Pulmonary artery endothelial cell (primary cell): Measurements from ENCODE around the gene TMC2. TPM values are rescaled to one million over a fixed set of nuclear protein-coding genes. Genes with fewer than 3 reads are reported as not detected.
"Not testable (repeated sequence)": the region's sequence is repeated elsewhere in the genome, so short reads cannot be mapped to it uniquely, and the experiment has no call there.

Experiments
- DNase-seq: peaks from one replicate; pipeline ENCODE4 v3.0.0-alpha.2; 2011; ENCODE audit warnings: low read depth, low spot score
- total RNA-seq: library from RNA; depleted of rRNA; stranded (reverse); fragments of >200 nt; gene quantifications from 2 replicates; pipeline ENCODE4 v1.2.3, GENCODE V29; 2014

The TMC2 gene
- total RNA-seq, 1 donor from 2014 or later, result not detected

DNA sequence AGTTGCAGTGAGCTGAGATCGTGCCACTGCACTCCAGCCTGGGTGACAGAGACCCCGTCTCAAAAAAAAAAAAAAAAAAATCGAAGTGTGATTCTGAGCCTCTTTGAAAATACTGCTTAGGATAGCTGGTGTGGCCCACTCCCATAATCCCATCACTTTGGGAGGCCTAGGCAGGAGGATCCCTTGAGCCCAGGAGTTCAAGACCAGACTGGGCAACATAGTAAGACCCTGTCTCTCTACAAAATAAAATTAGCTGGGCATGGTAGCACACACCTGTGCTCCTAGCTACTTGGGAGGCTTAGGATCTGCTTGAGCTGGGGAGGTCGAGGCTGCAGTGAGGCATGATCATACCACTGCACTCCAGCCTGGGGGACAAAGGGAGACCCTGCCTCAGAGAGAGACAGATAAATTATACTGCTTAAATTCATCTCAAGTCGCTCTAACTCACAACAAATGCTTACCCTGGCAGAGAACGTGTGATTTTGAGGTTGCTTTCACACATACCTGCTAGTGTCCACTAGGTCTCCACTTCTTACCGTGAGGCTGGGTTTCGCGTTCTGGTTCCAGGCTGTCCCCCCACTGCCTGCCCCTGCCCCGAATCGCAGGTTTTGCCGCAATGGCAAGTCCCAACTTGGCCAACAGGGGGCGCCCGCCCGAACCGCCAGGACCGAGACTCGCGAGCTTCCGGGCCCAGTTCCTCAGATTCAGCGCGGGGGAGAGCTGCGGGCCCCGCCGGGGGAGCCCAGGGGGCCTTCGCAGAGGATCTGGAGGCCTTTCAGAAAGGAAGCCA, 12.3 kb upstream of the TMC2 start:
- DNase-seq, result no peak

DNA sequence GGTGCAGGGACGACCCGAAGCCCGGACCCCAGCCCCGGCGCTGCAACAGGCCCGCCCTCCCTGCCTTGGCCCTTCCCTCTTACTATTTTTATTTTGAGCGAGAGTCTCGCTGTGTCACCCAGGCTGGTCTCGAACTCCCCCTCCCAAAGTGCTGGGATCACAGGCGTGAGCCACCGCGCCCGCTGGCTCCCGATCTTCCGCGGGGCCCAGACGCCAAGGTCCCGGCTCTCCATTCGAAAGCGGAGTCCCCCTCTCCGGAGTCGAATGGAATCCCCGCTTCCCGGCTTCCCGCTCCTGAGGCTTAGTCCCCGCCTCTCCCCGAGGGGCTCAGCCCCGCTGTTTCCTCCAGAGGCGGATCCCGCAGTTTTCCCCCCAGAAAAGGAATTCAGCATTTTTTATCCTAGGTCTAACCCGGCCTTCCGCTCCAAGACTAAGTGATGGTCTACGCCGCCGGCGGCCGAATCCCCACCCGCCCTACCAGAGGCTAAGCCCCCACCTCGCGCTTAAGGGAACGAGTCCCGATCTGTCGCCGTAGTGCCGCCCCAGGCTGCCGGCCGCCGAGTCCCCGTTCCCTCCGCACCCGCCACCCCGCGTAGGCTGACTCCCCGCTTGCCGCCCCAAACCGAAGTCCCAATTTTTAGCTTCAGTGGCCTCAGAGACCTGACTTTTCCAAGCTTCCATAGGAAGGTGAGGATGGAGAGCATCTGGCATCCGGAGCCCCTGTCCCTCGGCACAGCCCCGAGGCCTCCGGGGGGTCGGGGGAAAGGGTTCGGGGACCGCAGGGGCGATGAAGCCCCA, 11.5 kb upstream of the TMC2 start:
- DNase-seq, result no peak

DNA sequence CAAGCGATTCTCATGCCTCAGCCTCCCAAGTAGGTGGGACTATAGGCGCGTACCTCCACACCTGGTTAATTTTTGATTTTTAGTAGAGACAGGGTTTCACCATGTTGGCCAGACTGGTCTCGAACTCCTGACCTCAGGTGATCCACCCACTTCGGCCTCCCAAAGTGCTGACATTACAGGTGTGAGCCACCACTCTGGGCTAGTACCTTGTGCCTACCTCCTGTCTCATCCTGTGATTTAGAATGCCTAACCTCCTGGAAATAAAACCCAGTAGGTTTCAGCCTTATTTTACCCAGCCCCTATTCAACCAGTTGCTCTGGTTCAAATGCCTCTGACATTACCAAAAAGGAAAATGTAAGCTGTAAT, 10.2 kb upstream of the TMC2 start:
- DNase-seq, result not testable (repeated sequence)

DNA sequence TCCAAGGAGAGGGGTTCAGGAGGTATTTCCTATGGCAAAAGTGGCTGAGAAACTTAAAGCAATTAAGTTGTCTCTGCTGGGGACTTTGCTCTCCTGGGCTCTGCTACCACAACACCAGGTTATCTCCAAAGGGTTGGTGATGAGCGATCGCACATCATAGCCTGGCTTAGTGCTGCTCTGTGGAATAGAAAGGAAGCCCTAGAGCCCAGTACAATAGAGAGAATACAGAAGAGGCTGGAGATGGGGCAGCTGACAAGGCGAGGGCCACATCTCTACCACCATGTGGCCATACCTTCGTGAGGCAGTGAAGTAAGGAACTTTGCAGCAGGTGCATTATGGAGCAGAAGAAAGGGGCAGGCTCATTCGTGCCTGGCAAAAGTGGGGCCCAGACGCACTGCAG, 8.6 kb upstream of the TMC2 start:
- no peak for DNase-seq

GRCh38 chr20:2528671-2529271, 7.6 kb upstream of the TMC2 start:
- DNase-seq, result no peak

DNA sequence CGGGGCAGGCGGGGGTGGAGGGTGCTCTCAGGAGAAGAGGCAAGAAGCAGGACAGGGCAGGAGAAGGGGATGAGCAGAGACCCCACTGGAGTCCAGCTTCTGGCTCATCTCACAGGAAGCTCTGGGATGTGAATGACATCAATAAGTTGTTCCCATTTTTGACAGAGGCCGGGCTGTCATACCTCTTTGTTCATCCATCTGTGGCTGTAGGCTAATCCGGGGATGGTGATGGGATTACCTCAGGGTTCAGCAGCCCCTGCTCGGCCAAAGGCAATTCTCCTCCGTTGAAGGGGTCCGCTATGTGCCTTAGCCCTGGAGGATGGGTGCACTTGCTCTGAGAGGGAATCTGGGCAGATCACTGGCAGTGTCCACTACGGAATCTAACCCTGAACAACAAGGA, 3.3 kb upstream of the TMC2 start:
- DNase-seq, result no peak

GRCh38 chr20:2535711-2536559, 438 bp upstream of the TMC2 start:
- no peak for DNase-seq

- no peak for DNase-seq
Measured at GRCh38 chr20:2537101-2537500, 728 bp downstream of the TMC2 start.

DNA sequence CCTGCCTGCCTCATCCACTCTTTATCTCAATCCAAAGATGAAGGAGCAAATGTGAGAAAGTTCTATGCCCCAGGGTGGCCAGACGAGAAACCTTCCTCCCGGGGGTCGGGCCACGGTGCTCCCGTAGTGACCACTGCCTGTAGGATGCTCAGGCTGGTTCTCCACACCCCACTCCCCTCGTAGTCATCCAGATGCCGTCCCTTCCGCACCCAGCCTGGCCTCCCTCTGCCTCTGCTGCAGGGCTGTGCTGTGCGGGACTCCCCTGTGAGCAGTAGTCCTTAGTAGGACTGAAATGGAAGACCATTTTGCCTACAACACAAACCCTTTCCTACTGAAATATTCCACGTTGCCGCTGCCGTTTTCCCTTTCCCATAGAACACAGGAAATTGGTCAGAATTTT, 2.0 kb downstream of the TMC2 start:
- no peak for DNase-seq

DNA sequence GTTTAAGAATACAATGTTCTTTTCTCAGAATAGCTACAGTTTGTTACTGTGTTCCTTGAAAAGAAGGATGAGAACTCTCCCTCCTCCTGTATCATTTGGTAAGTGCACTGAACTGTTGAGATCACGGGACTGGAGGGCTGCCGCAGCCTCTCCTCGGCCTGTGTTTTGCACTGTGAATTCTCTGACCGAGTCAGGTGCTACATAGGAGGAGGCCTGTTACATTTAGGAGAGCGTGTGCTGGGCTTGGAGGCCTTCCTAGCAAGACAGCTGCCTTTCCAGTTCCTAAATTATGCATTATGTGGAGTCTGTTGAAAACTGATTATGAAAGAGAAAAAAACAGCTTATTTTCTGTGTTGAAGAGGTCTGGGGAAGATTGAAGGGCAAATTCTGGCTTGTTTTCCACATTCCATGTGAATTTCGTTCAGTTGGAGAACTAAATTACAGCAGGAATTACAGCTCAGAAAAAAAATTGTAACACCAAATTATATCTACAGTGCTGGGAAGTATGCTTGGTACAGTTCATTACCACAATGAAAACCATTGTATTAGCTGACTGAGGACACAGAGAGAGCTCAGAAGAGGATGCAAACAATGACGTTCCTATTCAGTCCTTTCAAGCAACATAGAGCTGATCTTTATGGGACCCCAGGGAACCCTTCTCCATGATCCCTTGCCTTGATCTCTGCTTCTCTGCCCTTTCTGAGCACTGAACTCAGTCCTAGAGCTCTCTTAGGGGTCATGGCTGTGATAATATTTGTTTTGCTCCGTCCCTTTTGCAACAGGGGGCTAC, 2.8 kb downstream of the TMC2 start:
- DNase-seq, result no peak

DNA sequence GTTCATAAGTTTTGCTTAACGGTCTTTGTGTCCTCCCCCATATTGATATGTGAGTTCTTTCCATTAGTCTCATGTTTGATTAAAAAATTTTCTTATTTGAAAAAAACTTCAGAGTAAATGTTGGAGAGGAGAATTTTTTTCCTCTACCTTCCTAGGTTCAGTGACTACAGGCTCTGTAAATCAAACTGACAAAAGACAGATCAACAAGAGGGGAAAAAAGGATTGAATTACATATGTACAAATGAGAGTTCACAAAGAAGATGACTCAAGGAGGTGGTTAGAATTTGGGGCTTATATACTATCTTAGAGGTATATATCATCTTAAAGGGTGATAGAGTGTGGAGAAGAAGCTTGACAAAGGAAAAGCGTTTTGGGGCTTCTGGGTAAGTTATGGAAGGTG, 5.6 kb downstream of the TMC2 start:
- no peak for DNase-seq

DNA sequence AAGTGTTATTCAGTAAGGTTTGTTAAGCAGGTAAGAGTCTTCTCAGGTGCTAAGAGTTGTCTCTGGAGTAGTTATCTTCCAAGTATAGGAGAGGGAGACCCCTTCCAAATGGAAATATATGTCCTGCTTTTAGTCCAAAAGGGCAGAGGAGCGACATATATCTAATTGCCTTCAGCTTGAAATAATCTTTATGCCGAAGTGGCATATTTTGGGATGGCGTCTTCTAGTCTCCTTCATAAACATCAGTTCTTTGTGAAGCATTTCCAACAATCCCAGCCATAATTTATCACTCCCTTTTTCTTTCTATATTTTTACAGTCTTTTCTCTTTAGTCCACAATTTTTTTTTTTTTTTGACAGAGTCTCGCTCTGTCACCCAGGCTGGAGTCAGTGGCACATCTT, 6.0 kb downstream of the TMC2 start:
- no peak for DNase-seq

- no peak for DNase-seq
Measured at GRCh38 chr20:2544211-2544610, 7.8 kb downstream of the TMC2 start.

- no peak for DNase-seq
Measured at GRCh38 chr20:2545594-2545993, 9.2 kb downstream of the TMC2 start.

GRCh38 chr20:2557873-2558580, 21.7 kb downstream of the TMC2 start:
- DNase-seq, result no peak

- no peak for DNase-seq
Measured at GRCh38 chr20:2558581-2559278, 22.4 kb downstream of the TMC2 start.

DNA sequence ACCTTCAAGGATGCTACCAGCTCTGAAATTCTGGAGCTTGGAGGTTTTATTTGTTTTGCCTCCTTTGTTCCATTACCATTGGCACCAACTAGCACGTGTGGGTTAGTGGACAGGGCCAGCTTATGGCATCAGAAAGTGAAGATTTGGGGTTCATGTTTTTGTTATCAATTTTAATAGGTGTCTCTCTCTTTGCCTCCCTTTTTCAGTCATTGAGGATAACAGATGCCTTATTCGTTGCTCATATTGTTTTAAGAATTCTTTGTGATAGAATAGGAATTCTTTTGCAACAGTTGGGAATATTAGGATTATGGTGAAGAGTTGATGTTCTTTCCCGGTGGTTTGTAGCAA, 22.9 kb downstream of the TMC2 start:
- DNase-seq, result no peak

- DNase-seq, result no peak
Measured at GRCh38 chr20:2559651-2560050, 23.3 kb downstream of the TMC2 start.

DNA sequence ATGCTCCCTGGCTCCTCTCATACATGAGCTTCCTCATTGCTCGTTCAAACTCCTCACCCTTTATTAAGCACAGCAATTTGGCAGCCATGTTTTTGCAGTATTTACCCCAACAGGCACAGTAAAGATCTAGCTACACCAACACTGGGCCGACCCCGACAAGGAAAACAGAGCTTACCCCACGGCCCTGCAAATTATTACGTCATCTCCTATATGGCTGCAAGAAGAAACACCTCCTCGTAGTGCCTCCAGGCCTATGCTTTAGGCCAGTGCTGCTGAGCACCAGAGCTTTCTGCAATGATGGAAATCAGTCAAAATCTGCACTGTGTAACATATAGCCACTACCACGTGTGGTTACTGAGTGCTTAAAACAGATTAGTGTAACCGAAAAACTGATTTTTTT, 26.7 kb downstream of the TMC2 start:
- DNase-seq, result no peak

DNA sequence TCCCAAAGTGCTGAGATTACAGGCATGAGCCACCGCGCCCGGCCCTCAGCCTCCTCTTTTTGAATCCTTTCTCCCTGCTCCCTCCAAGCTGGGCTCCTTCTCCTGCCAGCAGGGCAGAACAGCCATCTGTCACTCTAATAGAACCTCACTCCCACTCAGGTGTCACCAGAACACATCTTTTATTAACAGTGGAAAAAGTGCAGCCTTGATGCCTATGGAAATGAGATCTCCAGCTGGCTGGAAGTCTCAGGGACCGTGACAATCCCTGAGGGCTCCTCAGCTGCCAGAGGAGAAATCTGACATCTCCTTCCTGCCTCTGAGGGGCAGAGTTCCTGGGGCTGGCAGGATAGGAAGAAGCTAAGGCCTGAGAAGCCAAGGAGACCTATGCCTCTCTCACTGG, 28.0 kb downstream of the TMC2 start:
- no peak for DNase-seq
